HG02943 (cell line): ENCODE measurements around the gene NR2F1-AS1.

ENCODE experiments used
- ATAC-seq: cut with Tn5 transposase; IDR thresholded peaks from one replicate; pipeline ENCODE4 v1.9.1; 2021; ENCODE audit warnings: mild to moderate bottlenecking, low read depth, moderate library complexity; ENCODE audit not compliant: unreplicated experiment

Gene NR2F1-AS1

DNA sequence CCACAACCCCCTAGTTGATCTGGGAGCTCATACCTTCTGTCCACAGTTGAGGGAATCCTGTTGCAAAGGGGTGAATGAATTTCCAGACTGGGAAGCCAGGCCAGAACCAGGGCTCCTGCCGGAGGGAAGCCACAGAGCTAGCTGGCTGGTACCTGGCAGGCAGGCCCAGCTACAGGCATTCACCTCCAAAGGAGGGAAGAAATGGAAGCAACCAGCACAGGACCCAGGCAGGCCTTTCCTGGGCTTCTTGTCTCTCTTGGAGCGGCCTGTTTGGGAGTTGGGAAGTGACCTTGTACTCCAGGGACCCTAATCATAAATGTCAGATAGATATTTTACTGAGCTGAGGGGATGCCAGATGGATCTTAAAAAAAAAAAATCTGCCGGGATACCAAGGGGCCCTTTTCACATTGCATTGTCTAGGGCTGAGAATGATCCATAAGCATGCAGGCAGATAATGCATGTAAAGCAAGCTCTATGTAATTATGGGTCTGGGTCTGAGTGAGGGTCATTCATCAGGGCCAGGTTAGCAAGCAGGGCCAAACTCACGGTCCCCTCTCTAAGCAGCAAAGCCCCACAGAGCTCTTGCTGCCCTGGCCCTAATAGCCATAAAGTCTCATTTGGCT lies 10.4 kb upstream of the NR2F1-AS1 start:
- ATAC-seq: no peak

GRCh38 chr5:93590493-93590892 lies 9.5 kb upstream of the NR2F1-AS1 start:
- no peak for ATAC-seq

- ATAC-seq: no peak
Observed at GRCh38 chr5:93589829-93590215, 8.8 kb upstream of the NR2F1-AS1 start.

- ATAC-seq: no peak
Observed at GRCh38 chr5:93589152-93589828, 8.3 kb upstream of the NR2F1-AS1 start.

DNA sequence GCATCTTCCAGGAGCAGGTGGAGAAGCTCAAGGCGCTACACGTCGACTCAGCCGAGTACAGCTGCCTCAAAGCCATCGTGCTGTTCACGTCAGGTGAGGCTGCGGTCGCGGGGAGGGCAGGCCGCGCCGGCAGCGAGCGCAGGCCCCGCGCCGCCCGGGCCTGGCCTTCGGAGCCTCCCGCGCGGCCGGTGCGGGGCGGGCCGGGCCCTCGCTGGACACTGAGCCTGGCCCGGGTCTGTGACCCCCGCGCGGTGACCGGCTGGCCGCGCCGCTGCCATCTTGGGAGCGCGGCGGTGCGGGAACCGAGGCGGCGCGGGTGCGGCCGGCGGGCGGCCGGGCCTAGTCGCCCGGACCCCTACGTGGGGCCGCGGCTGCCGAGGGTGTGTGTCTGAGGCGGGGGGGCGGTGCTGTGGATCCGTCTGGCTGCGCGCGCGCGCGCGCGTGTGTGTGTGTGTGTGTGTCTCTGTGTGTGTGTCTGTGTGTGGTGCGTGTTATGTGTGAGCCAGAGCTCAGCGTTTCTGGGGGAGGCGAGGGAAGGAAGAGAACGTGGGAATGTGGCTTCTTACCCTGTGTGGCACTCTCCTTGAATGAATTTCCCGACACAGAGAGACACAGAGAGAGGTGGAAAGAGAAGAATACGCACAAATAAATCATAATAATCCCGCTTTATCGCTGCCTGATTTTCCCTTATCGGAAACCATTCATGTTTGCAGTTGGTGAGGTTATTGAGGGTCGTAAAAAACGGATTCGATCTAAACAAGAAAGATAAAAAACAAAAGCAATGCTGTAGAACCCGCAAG lies 7.5 kb upstream of the NR2F1-AS1 start:
- no peak for ATAC-seq

DNA sequence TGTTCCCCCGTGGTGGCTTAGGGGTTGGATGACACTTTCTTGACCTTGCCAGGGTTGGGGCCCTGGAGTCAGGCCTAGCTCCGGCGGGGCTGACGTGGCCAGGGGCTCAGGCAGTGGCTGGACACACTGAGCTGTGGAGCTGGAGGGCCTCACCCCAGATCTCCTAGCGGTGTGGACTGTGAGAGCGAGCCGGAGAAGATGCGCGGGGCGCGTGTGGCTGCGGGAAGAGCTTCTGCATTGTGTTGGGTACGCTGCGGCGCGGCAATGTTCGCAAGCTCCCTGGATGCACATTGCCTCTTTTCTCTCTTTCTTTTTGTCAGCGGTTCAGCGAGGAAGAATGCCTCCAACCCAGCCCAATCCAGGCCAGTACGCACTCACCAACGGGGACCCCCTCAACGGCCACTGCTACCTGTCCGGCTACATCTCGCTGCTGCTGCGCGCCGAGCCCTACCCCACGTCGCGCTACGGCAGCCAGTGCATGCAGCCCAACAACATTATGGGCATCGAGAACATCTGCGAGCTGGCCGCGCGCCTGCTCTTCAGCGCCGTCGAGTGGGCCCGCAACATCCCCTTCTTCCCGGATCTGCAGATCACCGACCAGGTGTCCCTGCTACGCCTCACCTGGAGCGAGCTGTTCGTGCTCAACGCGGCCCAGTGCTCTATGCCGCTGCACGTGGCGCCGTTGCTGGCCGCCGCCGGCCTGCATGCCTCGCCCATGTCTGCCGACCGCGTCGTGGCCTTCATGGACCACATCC lies 6.8 kb upstream of the NR2F1-AS1 start:
- no peak for ATAC-seq

GRCh38 chr5:93586736-93587596 lies 5.9 kb upstream of the NR2F1-AS1 start:
- ATAC-seq: no peak

- no peak for ATAC-seq
Observed at GRCh38 chr5:93585767-93586385, 4.9 kb upstream of the NR2F1-AS1 start.

DNA sequence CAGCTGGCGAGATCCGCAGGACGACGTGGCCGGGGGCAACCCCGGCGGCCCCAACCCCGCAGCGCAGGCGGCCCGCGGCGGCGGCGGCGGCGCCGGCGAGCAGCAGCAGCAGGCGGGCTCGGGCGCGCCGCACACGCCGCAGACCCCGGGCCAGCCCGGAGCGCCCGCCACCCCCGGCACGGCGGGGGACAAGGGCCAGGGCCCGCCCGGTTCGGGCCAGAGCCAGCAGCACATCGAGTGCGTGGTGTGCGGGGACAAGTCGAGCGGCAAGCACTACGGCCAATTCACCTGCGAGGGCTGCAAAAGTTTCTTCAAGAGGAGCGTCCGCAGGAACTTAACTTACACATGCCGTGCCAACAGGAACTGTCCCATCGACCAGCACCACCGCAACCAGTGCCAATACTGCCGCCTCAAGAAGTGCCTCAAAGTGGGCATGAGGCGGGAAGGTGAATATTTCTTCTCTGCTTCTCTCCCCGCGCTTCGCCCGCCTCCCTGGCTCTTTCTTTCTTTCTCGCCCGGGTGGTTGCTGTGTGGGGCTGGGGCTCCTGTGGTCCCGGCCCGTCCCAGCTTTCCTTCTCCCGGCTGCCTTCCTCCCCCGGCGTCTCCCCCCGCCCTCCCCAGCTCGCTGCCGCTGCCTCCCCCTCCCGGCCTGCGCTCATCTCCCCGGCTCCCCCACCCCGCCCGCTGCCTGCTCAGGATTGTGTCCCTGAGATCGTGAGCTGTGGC lies 4.2 kb upstream of the NR2F1-AS1 start:
- ATAC-seq: no peak

GRCh38 chr5:93584596-93585040 lies 3.6 kb upstream of the NR2F1-AS1 start:
- no peak for ATAC-seq

- ATAC-seq: no peak
Observed at GRCh38 chr5:93583768-93584595, 3.0 kb upstream of the NR2F1-AS1 start.

GRCh38 chr5:93583439-93583767 lies 2.4 kb upstream of the NR2F1-AS1 start:
- ATAC-seq: no peak

GRCh38 chr5:93582677-93583438 lies 1.8 kb upstream of the NR2F1-AS1 start, which contains the start of gene NR2F1:
Gene NR2F1, plus strand, starts transcription at chr5:93583222. Its CDS starts 1,802 bp downstream, at chr5:93585024.
- ATAC-seq: no peak

DNA sequence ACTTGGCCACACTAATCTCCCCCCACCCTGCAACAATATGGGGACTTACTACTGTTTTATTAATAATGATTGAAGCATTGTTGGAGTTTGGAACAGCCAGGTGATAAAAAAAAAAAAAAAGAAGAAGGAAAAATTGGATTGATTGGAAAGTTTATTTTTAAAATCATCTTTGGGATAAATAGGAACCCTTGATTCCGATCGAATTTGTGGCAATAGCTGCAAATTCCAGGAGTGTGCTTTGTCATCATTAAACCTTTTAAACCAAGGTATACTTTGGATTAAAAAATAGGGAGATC lies 1.1 kb upstream of the NR2F1-AS1 start:
- ATAC-seq: no peak

- no peak for ATAC-seq
Observed at GRCh38 chr5:93580063-93580926, 724 bp downstream of the NR2F1-AS1 start.

GRCh38 chr5:93579692-93580062 lies 1.3 kb downstream of the NR2F1-AS1 start:
- ATAC-seq: no peak
